Left renal pelvis (tissue), 4 donors: ENCODE data around the gene SCAMP1. TPM values are rescaled to one million over a fixed set of nuclear protein-coding genes. Genes with fewer than 3 reads are reported as not detected.

Experiments used
- DNase-seq, 4 donors: peaks; one replicate each; pipeline ENCODE4 v3.0.0-alpha.2; 2013; ENCODE audit warnings: low read depth in 4 of 4, low spot score in 3 of 4
- polyA plus RNA-seq, 4 donors: library from polyadenylated mRNA; unstranded; fragments of 120-200 nt; gene quantifications; one replicate each; pipeline ENCODE4 v1.2.1, GENCODE V29; 2013; ENCODE audit not compliant: insufficient read length in 4 of 4

SCAMP1 gene
- polyA plus RNA-seq, 4 donors: 44.5 to 64.5 (median 53.6) TPM

- DNase-seq: no peak
Observed at GRCh38 chr5:78490709-78491485, 130.5 kb downstream of the SCAMP1 start.

- DNase-seq: no peak
Observed at GRCh38 chr5:78492224-78492623, 131.8 kb downstream of the SCAMP1 start.

- DNase-seq: no peak
Observed at GRCh38 chr5:78492650-78493049, 132.2 kb downstream of the SCAMP1 start.

- no peak for DNase-seq
Observed at GRCh38 chr5:78495800-78496199, 135.4 kb downstream of the SCAMP1 start.

GRCh38 chr5:78496373-78496772 lies 136.0 kb downstream of the SCAMP1 start:
- DNase-seq: no peak

- no peak for DNase-seq
Observed at GRCh38 chr5:78497573-78498533, 137.4 kb downstream of the SCAMP1 start.

GRCh38 chr5:78499485-78499884 lies 139.1 kb downstream of the SCAMP1 start:
- no peak for DNase-seq

- no peak for DNase-seq
Observed at GRCh38 chr5:78500028-78500427, 139.6 kb downstream of the SCAMP1 start.

- DNase-seq: no peak
Observed at GRCh38 chr5:78500871-78501270, 140.5 kb downstream of the SCAMP1 start.

- no peak for DNase-seq
Observed at GRCh38 chr5:78501411-78502352, 141.3 kb downstream of the SCAMP1 start.

GRCh38 chr5:78503958-78504653 lies 143.7 kb downstream of the SCAMP1 start:
- no peak for DNase-seq

- DNase-seq: no peak
Observed at GRCh38 chr5:78504704-78505677, 144.6 kb downstream of the SCAMP1 start.

GRCh38 chr5:78505860-78506259 lies 145.4 kb downstream of the SCAMP1 start:
- no peak for DNase-seq

GRCh38 chr5:78506261-78507024 lies 146.0 kb downstream of the SCAMP1 start:
- no peak for DNase-seq

- DNase-seq: no peak
Observed at GRCh38 chr5:78507531-78507930, 147.1 kb downstream of the SCAMP1 start.

GRCh38 chr5:78508186-78508765 lies 147.9 kb downstream of the SCAMP1 start:
- no peak for DNase-seq

- DNase-seq: no peak
Observed at GRCh38 chr5:78509145-78509865, 148.9 kb downstream of the SCAMP1 start.
